ENCODE measurements around the gene UNC119B.
A peak's percentile ranks its signal among the peaks of the same experiment; 100 is the strongest.

The UNC119B gene

GRCh38 chr12:120688527-120689071 is 21.7 kb upstream of the UNC119B start:
- no peak for DNase-seq (ENCODE audit: low spot score)

- no peak for DNase-seq (ENCODE audit: low spot score)
Observed at GRCh38 chr12:120689397-120690082, 20.7 kb upstream of the UNC119B start.

GRCh38 chr12:120690083-120690450 is 20.2 kb upstream of the UNC119B start:
- DNase-seq (ENCODE audit: low spot score), result no peak

- no peak for DNase-seq (ENCODE audit: low spot score)
Observed at GRCh38 chr12:120690978-120691377, 19.3 kb upstream of the UNC119B start.

GRCh38 chr12:120692524-120693033 is 17.7 kb upstream of the UNC119B start:
- no peak for DNase-seq (ENCODE audit: low spot score)

- no peak for DNase-seq (ENCODE audit: low spot score)
Observed at GRCh38 chr12:120693848-120694247, 16.4 kb upstream of the UNC119B start.

GRCh38 chr12:120696626-120697025 is 13.6 kb upstream of the UNC119B start:
- no peak for DNase-seq (ENCODE audit: low spot score)

GRCh38 chr12:120697344-120697743 is 12.9 kb upstream of the UNC119B start:
- no peak for DNase-seq (ENCODE audit: low spot score)

GRCh38 chr12:120698665-120699064 is 11.6 kb upstream of the UNC119B start:
- peak; percentile 57 for DNase-seq (ENCODE audit: low spot score)

GRCh38 chr12:120699553-120699952 is 10.7 kb upstream of the UNC119B start:
- no peak for DNase-seq (ENCODE audit: low spot score)

- no peak for DNase-seq (ENCODE audit: low spot score)
Observed at GRCh38 chr12:120700886-120701285, 9.4 kb upstream of the UNC119B start.

GRCh38 chr12:120702637-120703036 is 7.6 kb upstream of the UNC119B start:
- no peak for DNase-seq (ENCODE audit: low spot score)

- DNase-seq (ENCODE audit: low spot score), result no peak
Observed at GRCh38 chr12:120703311-120703942, 6.8 kb upstream of the UNC119B start.

- DNase-seq (ENCODE audit: low spot score), result no peak
Observed at GRCh38 chr12:120705618-120706017, 4.6 kb upstream of the UNC119B start.

- no peak for DNase-seq (ENCODE audit: low spot score)
Observed at GRCh38 chr12:120706029-120706428, 4.2 kb upstream of the UNC119B start.

- DNase-seq (ENCODE audit: low spot score), result no peak
Observed at GRCh38 chr12:120708651-120709050, 1.6 kb upstream of the UNC119B start.

- DNase-seq (ENCODE audit: low spot score), result no peak
Observed at GRCh38 chr12:120710805-120711296, 593 bp downstream of the UNC119B start.

- DNase-seq (ENCODE audit: low spot score), result no peak
Observed at GRCh38 chr12:120711411-120711810, 1.2 kb downstream of the UNC119B start.

- no peak for DNase-seq (ENCODE audit: low spot score)
Observed at GRCh38 chr12:120712610-120713009, 2.4 kb downstream of the UNC119B start.

- peak; percentile 70 for DNase-seq (ENCODE audit: low spot score)
Observed at GRCh38 chr12:120713861-120714482, 3.7 kb downstream of the UNC119B start.

- no peak for DNase-seq (ENCODE audit: low spot score)
Observed at GRCh38 chr12:120718055-120718454, 7.8 kb downstream of the UNC119B start.

GRCh38 chr12:120719072-120719471 is 8.8 kb downstream of the UNC119B start:
- DNase-seq (ENCODE audit: low spot score), result no peak
